ENCODE results near the gene MAU2. TPM values are rescaled to one million over a fixed set of nuclear protein-coding genes. Genes with fewer than 3 reads are reported as not detected.
"Not testable (repeated sequence)": the region's sequence is repeated elsewhere in the genome, so short reads cannot be mapped to it uniquely, and the experiment has no call there.

MAU2 gene
- total RNA-seq, 1 experiment from 2014 or later = 41.3 TPM

- no peaks in the 10 kb centered on the region for H3K9me3 Mint-ChIP-seq (ENCODE audit: low read depth, unreplicated experiment)
- TF ChIP-seq CTCF (IDR thresholded peaks at IDR 0.05; ENCODE audit: unreplicated experiment) = no peak
- CTCF ChIA-PET = no interaction called here
Measured at GRCh38 chr19:19387108-19387507, 66.5 kb downstream of the MAU2 start.

GRCh38 chr19:19388568-19389555 lies 68.2 kb downstream of the MAU2 start:
- TF ChIP-seq CTCF (IDR thresholded peaks at IDR 0.05; ENCODE audit: unreplicated experiment) = no peak
- intact Hi-C loops (cut with micrococcal nuclease; ENCODE audit: unreplicated experiment) = no loop called here
- Mint-ChIP-seq H3K9me3 (ENCODE audit: low read depth, unreplicated experiment) (no peaks in the 10 kb centered on the region), H3K4me1 (ENCODE audit: low read depth, unreplicated experiment) (peaks cover 35% of the 10 kb centered on the region), H3K27ac (ENCODE audit: unreplicated experiment) (no peak overlapping the region), H3K4me3 (ENCODE audit: low read depth, unreplicated experiment) (no peak overlapping the region), H3K36me3 (ENCODE audit: insufficient read depth, unreplicated experiment) (peaks cover 28% of the 10 kb centered on the region), H3K27me3 (ENCODE audit: unreplicated experiment) (no peaks in the 10 kb centered on the region)
- DNase-seq = no peak
- BruUV-seq (replicated peaks) = TSS peak; percentile 15
- CTCF ChIA-PET = no interaction called here

More at GRCh38 chr19:19387108-19387507, 66.5 kb downstream of the MAU2 start:
- peaks cover 29% of the 10 kb centered on the region for H3K36me3 Mint-ChIP-seq (ENCODE audit: insufficient read depth, unreplicated experiment)
- intact Hi-C loops (cut with micrococcal nuclease; ENCODE audit: unreplicated experiment) = no loop called here
- peaks cover 35% of the 10 kb centered on the region for H3K4me1 Mint-ChIP-seq (ENCODE audit: low read depth, unreplicated experiment)
- DNase-seq = no peak
- H3K27me3 Mint-ChIP-seq (ENCODE audit: unreplicated experiment) = no peaks in the 10 kb centered on the region
- peak overlapping the region; percentile 94 for H3K4me3 Mint-ChIP-seq (ENCODE audit: low read depth, unreplicated experiment)
- BruUV-seq (replicated peaks) = no TSS peak
- peak overlapping the region; percentile 91 for H3K27ac Mint-ChIP-seq (ENCODE audit: unreplicated experiment)

- Mint-ChIP-seq H3K36me3 (ENCODE audit: insufficient read depth, unreplicated experiment) (peaks cover 28% of the 10 kb centered on the region), H3K4me1 (ENCODE audit: low read depth, unreplicated experiment) (peaks cover 35% of the 10 kb centered on the region)
- CTCF ChIA-PET = interaction anchor here (0.7 kb wide), 1 partner anchor 20 kb away, joined by 3 read pairs; no protein-coding TSS in a partner anchor
- H3K27me3 Mint-ChIP-seq (ENCODE audit: unreplicated experiment); H3K27ac Mint-ChIP-seq (ENCODE audit: unreplicated experiment); H3K4me3 Mint-ChIP-seq (ENCODE audit: low read depth, unreplicated experiment); intact Hi-C loops (cut with micrococcal nuclease; ENCODE audit: unreplicated experiment); H3K9me3 Mint-ChIP-seq (ENCODE audit: low read depth, unreplicated experiment); DNase-seq; BruUV-seq (replicated peaks): not testable (repeated sequence)
Measured at GRCh38 chr19:19389683-19390082, 69.1 kb downstream of the MAU2 start.

- H3K4me3 Mint-ChIP-seq (ENCODE audit: low read depth, unreplicated experiment); H3K9me3 Mint-ChIP-seq (ENCODE audit: low read depth, unreplicated experiment); DNase-seq; H3K36me3 Mint-ChIP-seq (ENCODE audit: insufficient read depth, unreplicated experiment); H3K27me3 Mint-ChIP-seq (ENCODE audit: unreplicated experiment); H3K27ac Mint-ChIP-seq (ENCODE audit: unreplicated experiment); CTCF ChIA-PET; BruUV-seq (replicated peaks); intact Hi-C loops (cut with micrococcal nuclease; ENCODE audit: unreplicated experiment): not testable (repeated sequence)
- H3K4me1 Mint-ChIP-seq (ENCODE audit: low read depth, unreplicated experiment) = peaks cover 13% of the 10 kb centered on the region
Measured at GRCh38 chr19:19394333-19394732, 73.7 kb downstream of the MAU2 start.

- CTCF ChIA-PET = no interaction called here
Measured at GRCh38 chr19:19399733-19400433, 79.3 kb downstream of the MAU2 start.

More at GRCh38 chr19:19399733-19400433, 79.3 kb downstream of the MAU2 start:
- peaks cover 14% of the 10 kb centered on the region for H3K4me1 Mint-ChIP-seq (ENCODE audit: low read depth, unreplicated experiment)
- peaks cover 13% of the 10 kb centered on the region for H3K36me3 Mint-ChIP-seq (ENCODE audit: insufficient read depth, unreplicated experiment)
- DNase-seq = no peak
- no peak overlapping the region for H3K4me3 Mint-ChIP-seq (ENCODE audit: low read depth, unreplicated experiment)
- no peaks in the 10 kb centered on the region for H3K9me3 Mint-ChIP-seq (ENCODE audit: low read depth, unreplicated experiment)
- intact Hi-C loops (cut with micrococcal nuclease; ENCODE audit: unreplicated experiment) = no loop called here
- no peak overlapping the region for H3K27ac Mint-ChIP-seq (ENCODE audit: unreplicated experiment)
- BruUV-seq (replicated peaks) = no TSS peak
- no peak for TF ChIP-seq CTCF (IDR thresholded peaks at IDR 0.05; ENCODE audit: unreplicated experiment)
- H3K27me3 Mint-ChIP-seq (ENCODE audit: unreplicated experiment) = no peaks in the 10 kb centered on the region
